ENCODE measurements around the gene GPA33. TPM values are rescaled to one million over a fixed set of nuclear protein-coding genes. Genes with fewer than 3 reads are reported as not detected.

The GPA33 gene, protein sequence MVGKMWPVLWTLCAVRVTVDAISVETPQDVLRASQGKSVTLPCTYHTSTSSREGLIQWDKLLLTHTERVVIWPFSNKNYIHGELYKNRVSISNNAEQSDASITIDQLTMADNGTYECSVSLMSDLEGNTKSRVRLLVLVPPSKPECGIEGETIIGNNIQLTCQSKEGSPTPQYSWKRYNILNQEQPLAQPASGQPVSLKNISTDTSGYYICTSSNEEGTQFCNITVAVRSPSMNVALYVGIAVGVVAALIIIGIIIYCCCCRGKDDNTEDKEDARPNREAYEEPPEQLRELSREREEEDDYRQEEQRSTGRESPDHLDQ
- total RNA-seq (5.8 and 7.2 TPM in 2 replicates), polyA plus RNA-seq (1.5 and 3.9 TPM in 2 replicates)

- Histone ChIP-seq H4K20me1 (ENCODE audit: insufficient read depth, poor library complexity, severe bottlenecking) (no peaks in the 10 kb centered on the region), H3K27me3 (no peaks in the 10 kb centered on the region), H3K9me2 (replicated peaks; ENCODE audit: insufficient read depth) (no peaks in the 10 kb centered on the region), H3K4me1 (ENCODE audit: insufficient read depth) (peaks cover 4% of the 10 kb centered on the region), H3K9me3 (ENCODE audit: low read depth) (no peaks in the 10 kb centered on the region), H3K79me2 (no peaks in the 10 kb centered on the region), H3K27ac (peak within 1 kb of the TSS; percentile 83), H3K36me3 (replicated peaks; ENCODE audit: insufficient read depth, low read depth) (no peaks in the 10 kb centered on the region), H3K4me2 (no peak within 1 kb of the TSS), H3K4me3 (no peak within 1 kb of the TSS), H2AFZ (no peak within 1 kb of the TSS)
- peak; percentile 74 for DNase-seq (ENCODE audit: low spot score)
- TF ChIP-seq EZH2 (IDR thresholded peaks at IDR 0.05; ENCODE audit: borderline replicate concordance) = no peak
- TF ChIP-seq, protein P1, sequence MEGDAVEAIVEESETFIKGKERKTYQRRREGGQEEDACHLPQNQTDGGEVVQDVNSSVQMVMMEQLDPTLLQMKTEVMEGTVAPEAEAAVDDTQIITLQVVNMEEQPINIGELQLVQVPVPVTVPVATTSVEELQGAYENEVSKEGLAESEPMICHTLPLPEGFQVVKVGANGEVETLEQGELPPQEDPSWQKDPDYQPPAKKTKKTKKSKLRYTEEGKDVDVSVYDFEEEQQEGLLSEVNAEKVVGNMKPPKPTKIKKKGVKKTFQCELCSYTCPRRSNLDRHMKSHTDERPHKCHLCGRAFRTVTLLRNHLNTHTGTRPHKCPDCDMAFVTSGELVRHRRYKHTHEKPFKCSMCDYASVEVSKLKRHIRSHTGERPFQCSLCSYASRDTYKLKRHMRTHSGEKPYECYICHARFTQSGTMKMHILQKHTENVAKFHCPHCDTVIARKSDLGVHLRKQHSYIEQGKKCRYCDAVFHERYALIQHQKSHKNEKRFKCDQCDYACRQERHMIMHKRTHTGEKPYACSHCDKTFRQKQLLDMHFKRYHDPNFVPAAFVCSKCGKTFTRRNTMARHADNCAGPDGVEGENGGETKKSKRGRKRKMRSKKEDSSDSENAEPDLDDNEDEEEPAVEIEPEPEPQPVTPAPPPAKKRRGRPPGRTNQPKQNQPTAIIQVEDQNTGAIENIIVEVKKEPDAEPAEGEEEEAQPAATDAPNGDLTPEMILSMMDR (IDR thresholded peaks at IDR 0.05; ENCODE audit: poor library complexity) = no peak
- no peak for TF ChIP-seq EZH2phosphoT487 (IDR thresholded peaks at IDR 0.05; ENCODE audit: low read depth, severe bottlenecking, unreplicated experiment)
- 76% methylated on average over 1 of the region's 1 CpG for WGBS (ENCODE audit: low lambda C conversion rate, missing lambda C conversion rate)
Measured at GRCh38 chr1:167090314-167090942, at the start of gene GPA33. Gene GPA33 (minus strand): TSS chr1:167090377. CDS start chr1:167090287, 90 bp downstream.

DNA sequence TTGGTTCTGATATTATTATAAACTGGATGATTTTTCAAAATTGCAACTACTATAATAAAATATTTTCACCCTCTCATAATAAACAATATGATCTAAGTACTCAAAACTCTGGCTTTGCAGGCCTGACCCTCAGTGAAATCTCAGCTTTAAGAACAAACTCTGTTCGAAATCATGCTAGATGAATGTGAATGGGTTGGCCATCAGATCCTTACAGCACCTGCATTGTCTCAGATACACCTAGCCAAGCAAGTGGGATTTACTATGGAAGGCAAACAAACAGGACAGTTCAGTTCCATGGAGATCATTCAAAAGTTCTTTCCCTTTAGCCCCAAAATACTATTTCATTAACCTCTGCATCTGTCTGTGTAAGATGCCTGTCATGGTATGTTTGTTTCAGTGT is 48.5 kb upstream of the GPA33 start:
- Histone ChIP-seq H3K4me1 (ENCODE audit: insufficient read depth) (peaks cover 9% of the 10 kb centered on the region), H3K27ac (no peak overlapping the region)
- 74% methylated on average over 1 of the region's 1 CpG for WGBS (ENCODE audit: low lambda C conversion rate, missing lambda C conversion rate)

DNA sequence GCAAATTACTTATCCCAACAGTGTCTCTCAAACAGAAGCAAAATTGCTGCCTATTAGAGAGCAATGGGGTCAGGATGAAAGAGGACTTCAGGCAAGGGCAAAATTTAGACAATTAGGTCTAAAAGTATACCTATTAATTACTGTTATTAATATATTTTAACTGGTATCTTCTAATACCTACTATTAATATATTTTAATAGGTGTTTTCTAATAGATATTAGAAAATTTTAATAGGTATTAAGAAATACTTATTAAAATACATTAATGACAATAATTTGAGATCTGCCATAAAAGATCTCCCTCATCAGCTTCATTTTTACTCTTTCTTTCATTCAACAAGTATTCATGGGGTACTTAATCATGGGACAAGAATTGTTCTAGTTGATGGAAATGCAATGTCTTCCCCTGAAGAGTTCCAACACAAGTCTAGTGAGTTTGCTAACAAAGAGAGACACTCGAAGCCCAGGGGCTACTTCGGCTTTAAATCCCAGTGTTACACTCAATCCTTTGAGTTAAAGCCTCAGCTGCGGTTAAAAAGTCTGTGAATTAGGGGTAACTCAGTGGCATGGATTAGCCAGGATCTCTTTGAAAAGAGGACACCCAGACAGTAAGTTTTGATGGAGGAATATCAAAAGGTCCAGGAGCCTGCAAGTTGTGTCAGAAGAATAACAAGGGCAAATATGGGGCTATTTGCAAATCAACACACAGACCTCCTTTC is 47.8 kb upstream of the GPA33 start:
- Histone ChIP-seq H3K27me3 (no peaks in the 10 kb centered on the region), H3K9me2 (replicated peaks; ENCODE audit: insufficient read depth) (no peaks in the 10 kb centered on the region), H4K20me1 (ENCODE audit: insufficient read depth, poor library complexity, severe bottlenecking) (no peaks in the 10 kb centered on the region), H3K4me3 (no peak overlapping the region), H3K4me2 (peak overlapping the region; percentile 40), H3K79me2 (no peaks in the 10 kb centered on the region), H3K27ac (peak overlapping the region; percentile 39), H3K36me3 (replicated peaks; ENCODE audit: insufficient read depth, low read depth) (no peaks in the 10 kb centered on the region), H3K4me1 (ENCODE audit: insufficient read depth) (peaks cover 9% of the 10 kb centered on the region), H3K9me3 (ENCODE audit: low read depth) (no peaks in the 10 kb centered on the region), H2AFZ (no peak overlapping the region)
- WGBS (ENCODE audit: low lambda C conversion rate, missing lambda C conversion rate) = 38% methylated on average over 3 of the region's 3 CpGs
- no peak for DNase-seq (ENCODE audit: low spot score)
- no peak for TF ChIP-seq EZH2 (IDR thresholded peaks at IDR 0.05; ENCODE audit: borderline replicate concordance)
- TF ChIP-seq, protein P1 (IDR thresholded peaks at IDR 0.05; ENCODE audit: poor library complexity) = no peak
- no peak for TF ChIP-seq EZH2phosphoT487 (IDR thresholded peaks at IDR 0.05; ENCODE audit: low read depth, severe bottlenecking, unreplicated experiment)

More for the DNA sequence above, 48.5 kb upstream of the GPA33 start:
- TF ChIP-seq, protein P1 (IDR thresholded peaks at IDR 0.05; ENCODE audit: poor library complexity) = no peak
- TF ChIP-seq EZH2 (IDR thresholded peaks at IDR 0.05; ENCODE audit: borderline replicate concordance) = no peak
- no peak for TF ChIP-seq EZH2phosphoT487 (IDR thresholded peaks at IDR 0.05; ENCODE audit: low read depth, severe bottlenecking, unreplicated experiment)
- H3K27me3 ChIP-seq = no peaks in the 10 kb centered on the region
- no peak for DNase-seq (ENCODE audit: low spot score)
- no peaks in the 10 kb centered on the region for H3K9me3 ChIP-seq (ENCODE audit: low read depth)
- no peaks in the 10 kb centered on the region for H3K9me2 ChIP-seq (replicated peaks; ENCODE audit: insufficient read depth)
- no peak overlapping the region for H2AFZ ChIP-seq
- no peaks in the 10 kb centered on the region for H3K79me2 ChIP-seq
- H3K4me3 ChIP-seq = no peak overlapping the region
- H4K20me1 ChIP-seq (ENCODE audit: insufficient read depth, poor library complexity, severe bottlenecking) = no peaks in the 10 kb centered on the region
- no peak overlapping the region for H3K4me2 ChIP-seq
- no peaks in the 10 kb centered on the region for H3K36me3 ChIP-seq (replicated peaks; ENCODE audit: insufficient read depth, low read depth)
